HEK293 (cell line): ENCODE measurements around the gene COPZ1.

Source experiments
- BCL11A ChIP-seq: fragments of 450-650 bp; formaldehyde crosslinking; IDR thresholded peaks from 2 replicates; pipeline ENCODE4 v1.5.1; 2016; ENCODE audit warnings: low read depth, missing biosample characterization, missing genetic modification characterization
- EGR2 ChIP-seq: fragments of 450-650 bp; formaldehyde crosslinking; IDR thresholded peaks from 2 replicates; pipeline ENCODE4 v1.5.1; 2016; ENCODE audit warnings: low read depth, missing biosample characterization, missing genetic modification characterization
- GLI4 ChIP-seq: fragments of 450-650 bp; formaldehyde crosslinking; IDR thresholded peaks from 2 replicates; pipeline ENCODE4 v1.5.1; 2016; ENCODE audit warnings: missing biosample characterization, missing genetic modification characterization
- MEIS1 ChIP-seq: sonication (generic); formaldehyde crosslinking; IDR thresholded peaks from 2 replicates; pipeline ENCODE4 v1.8.1; 2022; ENCODE audit warnings: missing genetic modification reagents, mild to moderate bottlenecking, borderline replicate concordance
- OVOL3 ChIP-seq: fragments of 450-650 bp; formaldehyde crosslinking; IDR thresholded peaks from 2 replicates; pipeline ENCODE4 v1.5.1; 2016; ENCODE audit warnings: missing biosample characterization, missing genetic modification characterization
- SP3 ChIP-seq: fragments of 450-650 bp; formaldehyde crosslinking; IDR thresholded peaks from 2 replicates; pipeline ENCODE4 v1.5.1; 2016; ENCODE audit warnings: missing biosample characterization, missing genetic modification characterization
- YY2 ChIP-seq: fragments of 450-650 bp; formaldehyde crosslinking; IDR thresholded peaks from 2 replicates; pipeline ENCODE4 v1.5.1; 2016; ENCODE audit warnings: missing biosample characterization, missing genetic modification characterization
- ZBTB21 ChIP-seq: fragments of 450-650 bp; formaldehyde crosslinking; IDR thresholded peaks from 2 replicates; pipeline ENCODE4 v1.5.1; 2017; ENCODE audit warnings: missing biosample characterization, missing genetic modification characterization
- ZFHX2 ChIP-seq: fragments of 450-650 bp; formaldehyde crosslinking; conservative IDR thresholded peaks from 2 replicates; pipeline ENCODE4 v1.5.1; 2016; ENCODE audit warnings: missing biosample characterization, missing genetic modification characterization
- ZFP37 ChIP-seq: fragments of 450-650 bp; formaldehyde crosslinking; IDR thresholded peaks from 2 replicates; pipeline ENCODE4 v1.5.1; 2016; ENCODE audit warnings: missing biosample characterization, missing genetic modification characterization
- ZFP69B ChIP-seq: fragments of 450-650 bp; formaldehyde crosslinking; IDR thresholded peaks from 2 replicates; pipeline ENCODE4 v1.5.1; 2016; ENCODE audit warnings: missing biosample characterization, missing genetic modification characterization
- ZNF114 ChIP-seq: fragments of 450-650 bp; formaldehyde crosslinking; IDR thresholded peaks from 2 replicates; pipeline ENCODE4 v1.5.0; 2017; ENCODE audit warnings: missing biosample characterization, missing genetic modification characterization
- ZNF132 ChIP-seq: fragments of 450-650 bp; formaldehyde crosslinking; IDR thresholded peaks from 2 replicates; pipeline ENCODE4 v1.5.1; 2017; ENCODE audit warnings: missing biosample characterization, missing genetic modification characterization, borderline replicate concordance
- ZNF175 ChIP-seq: fragments of 450-650 bp; formaldehyde crosslinking; IDR thresholded peaks from 2 replicates; pipeline ENCODE4 v1.5.1; 2016; ENCODE audit warnings: missing biosample characterization, missing genetic modification characterization
- ZNF2 ChIP-seq: fragments of 450-650 bp; formaldehyde crosslinking; IDR thresholded peaks from 2 replicates; pipeline ENCODE4 v1.5.1; 2016; ENCODE audit warnings: missing biosample characterization, missing genetic modification characterization
- ZNF324 ChIP-seq: fragments of 450-650 bp; formaldehyde crosslinking; IDR thresholded peaks from 2 replicates; pipeline ENCODE4 v1.5.1; 2016; ENCODE audit warnings: missing biosample characterization, missing genetic modification characterization
- ZNF335 ChIP-seq: fragments of 450-650 bp; formaldehyde crosslinking; conservative IDR thresholded peaks from 2 replicates; pipeline ENCODE4 v1.5.1; 2016; ENCODE audit warnings: missing biosample characterization, missing genetic modification characterization
- ZNF37A ChIP-seq: fragments of 450-650 bp; IDR thresholded peaks from 2 replicates; pipeline ENCODE4 v1.5.1; 2018; ENCODE audit warnings: missing biosample characterization, missing genetic modification characterization
- ZNF394 ChIP-seq: fragments of 450-650 bp; formaldehyde crosslinking; IDR thresholded peaks from 2 replicates; pipeline ENCODE4 v1.5.1; 2016; ENCODE audit warnings: missing biosample characterization, missing genetic modification characterization, mild to moderate bottlenecking, moderate library complexity, borderline replicate concordance
- ZNF404 ChIP-seq: fragments of 450-650 bp; formaldehyde crosslinking; IDR thresholded peaks from 2 replicates; pipeline ENCODE4 v1.5.1; 2017; ENCODE audit warnings: missing biosample characterization, missing genetic modification characterization
- ZNF571 ChIP-seq: fragments of 450-650 bp; formaldehyde crosslinking; IDR thresholded peaks from 2 replicates; pipeline ENCODE4 v1.5.0; 2017; ENCODE audit warnings: missing biosample characterization, missing genetic modification characterization
- ZNF624 ChIP-seq: fragments of 450-650 bp; formaldehyde crosslinking; IDR thresholded peaks from 2 replicates; pipeline ENCODE4 v1.5.1; 2017; ENCODE audit warnings: missing biosample characterization, missing genetic modification characterization
- ZNF626 ChIP-seq: fragments of 450-650 bp; sonication (Bioruptor Pico); formaldehyde crosslinking; IDR thresholded peaks from 2 replicates; pipeline ENCODE4 v1.5.1; 2018; ENCODE audit warnings: missing biosample characterization, missing genetic modification characterization, inconsistent platforms
- ZNF670 ChIP-seq: fragments of 450-650 bp; formaldehyde crosslinking; IDR thresholded peaks from 2 replicates; pipeline ENCODE4 v1.5.1; 2016; ENCODE audit warnings: missing biosample characterization, missing genetic modification characterization, low read depth
- ZNF747 ChIP-seq: fragments of 450-650 bp; formaldehyde crosslinking; IDR thresholded peaks from 2 replicates; pipeline ENCODE4 v1.5.1; 2016; ENCODE audit warnings: missing biosample characterization, missing genetic modification characterization
- ZNF76 ChIP-seq: fragments of 450-650 bp; formaldehyde crosslinking; IDR thresholded peaks from 2 replicates; pipeline ENCODE4; 2016; ENCODE audit warnings: low read depth, missing biosample characterization, missing genetic modification characterization, borderline replicate concordance
- ZSCAN16 ChIP-seq: fragments of 450-650 bp; formaldehyde crosslinking; IDR thresholded peaks from 2 replicates; pipeline ENCODE4 v1.5.1; 2016; ENCODE audit warnings: missing biosample characterization, missing genetic modification characterization
- TF ChIP-seq, protein P1 (sequence below): fragments of 450-650 bp; formaldehyde crosslinking; IDR thresholded peaks from 2 replicates; pipeline ENCODE4 v1.5.1; 2016; ENCODE audit warnings: missing biosample characterization, missing genetic modification characterization, low read depth
- TF ChIP-seq, protein P2 (sequence below): sonication (generic); formaldehyde crosslinking; IDR thresholded peaks from 2 replicates; pipeline ENCODE4 v1.8.1; 2022; ENCODE audit warnings: mild to moderate bottlenecking, moderate library complexity, missing genetic modification reagents
- TF ChIP-seq, protein P3 (sequence below): fragments of 450-650 bp; formaldehyde crosslinking; IDR thresholded peaks from 2 replicates; pipeline ENCODE4 v1.5.0; 2017; ENCODE audit warnings: missing biosample characterization, missing genetic modification characterization, borderline replicate concordance
- TF ChIP-seq, protein P4 (sequence below): fragments of 450-650 bp; formaldehyde crosslinking; IDR thresholded peaks from 2 replicates; pipeline ENCODE4 v1.5.1; 2016; ENCODE audit warnings: missing biosample characterization, missing genetic modification characterization
- TF ChIP-seq, protein P5 (sequence below): fragments of 450-650 bp; formaldehyde crosslinking; IDR thresholded peaks from 2 replicates; pipeline ENCODE4 v1.5.1; 2017; ENCODE audit warnings: missing biosample characterization, missing genetic modification characterization

The COPZ1 gene

DNA sequence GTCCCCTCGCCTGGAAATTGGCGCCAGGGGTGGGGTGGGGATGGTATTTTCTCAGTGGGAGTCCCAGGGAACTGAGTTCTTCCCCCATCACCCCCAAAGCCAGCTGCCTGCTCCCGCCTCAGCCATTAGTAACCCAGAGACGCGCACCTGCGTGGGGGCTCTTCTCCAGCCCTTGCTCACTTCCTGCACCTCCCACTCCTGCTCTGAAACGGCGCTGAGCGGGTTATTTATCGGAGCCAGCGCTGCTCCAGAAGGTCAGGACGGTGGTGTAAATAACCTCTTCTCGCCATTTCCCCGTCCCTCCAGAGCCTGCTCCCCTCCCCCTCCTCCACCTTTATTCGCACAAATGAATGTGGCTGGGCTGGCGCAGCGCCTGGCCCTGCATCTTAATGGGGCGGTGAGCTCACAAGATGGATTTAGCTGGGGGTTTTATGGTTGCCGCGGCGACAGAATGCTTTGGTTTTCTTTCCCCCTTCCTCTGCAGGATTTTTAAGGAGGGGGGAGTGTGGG, 27.1 kb downstream of the COPZ1 start (continued):
- no peak for TF ChIP-seq ZNF37A
- no peak for TF ChIP-seq ZNF76 (tag by site-specific recombination)
- no peak for TF ChIP-seq SP3 (tag by site-specific recombination)
- TF ChIP-seq ZNF404 (tag by site-specific recombination), result no peak
- peak; percentile 93 for TF ChIP-seq ZFHX2 (tag by site-specific recombination)
- TF ChIP-seq ZNF747 (tag by site-specific recombination), result no peak
- no peak for TF ChIP-seq GLI4 (tag by site-specific recombination)
- 0 out of 2 replicates have a peak, but pooled peaks have one; percentile 28 for TF ChIP-seq YY2 (tag by site-specific recombination)
- TF ChIP-seq, protein P1, sequence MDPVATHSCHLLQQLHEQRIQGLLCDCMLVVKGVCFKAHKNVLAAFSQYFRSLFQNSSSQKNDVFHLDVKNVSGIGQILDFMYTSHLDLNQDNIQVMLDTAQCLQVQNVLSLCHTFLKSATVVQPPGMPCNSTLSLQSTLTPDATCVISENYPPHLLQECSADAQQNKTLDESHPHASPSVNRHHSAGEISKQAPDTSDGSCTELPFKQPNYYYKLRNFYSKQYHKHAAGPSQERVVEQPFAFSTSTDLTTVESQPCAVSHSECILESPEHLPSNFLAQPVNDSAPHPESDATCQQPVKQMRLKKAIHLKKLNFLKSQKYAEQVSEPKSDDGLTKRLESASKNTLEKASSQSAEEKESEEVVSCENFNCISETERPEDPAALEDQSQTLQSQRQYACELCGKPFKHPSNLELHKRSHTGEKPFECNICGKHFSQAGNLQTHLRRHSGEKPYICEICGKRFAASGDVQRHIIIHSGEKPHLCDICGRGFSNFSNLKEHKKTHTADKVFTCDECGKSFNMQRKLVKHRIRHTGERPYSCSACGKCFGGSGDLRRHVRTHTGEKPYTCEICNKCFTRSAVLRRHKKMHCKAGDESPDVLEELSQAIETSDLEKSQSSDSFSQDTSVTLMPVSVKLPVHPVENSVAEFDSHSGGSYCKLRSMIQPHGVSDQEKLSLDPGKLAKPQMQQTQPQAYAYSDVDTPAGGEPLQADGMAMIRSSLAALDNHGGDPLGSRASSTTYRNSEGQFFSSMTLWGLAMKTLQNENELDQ, result no peak
- no peak for TF ChIP-seq ZNF571 (tag by site-specific recombination)
- 0 out of 2 replicates have a peak, but pooled peaks have one; percentile 27 for TF ChIP-seq ZFP37 (tag by site-specific recombination)
- no peak; the same call in 1 of the 2 replicates for TF ChIP-seq ZNF335
- TF ChIP-seq, protein P2, sequence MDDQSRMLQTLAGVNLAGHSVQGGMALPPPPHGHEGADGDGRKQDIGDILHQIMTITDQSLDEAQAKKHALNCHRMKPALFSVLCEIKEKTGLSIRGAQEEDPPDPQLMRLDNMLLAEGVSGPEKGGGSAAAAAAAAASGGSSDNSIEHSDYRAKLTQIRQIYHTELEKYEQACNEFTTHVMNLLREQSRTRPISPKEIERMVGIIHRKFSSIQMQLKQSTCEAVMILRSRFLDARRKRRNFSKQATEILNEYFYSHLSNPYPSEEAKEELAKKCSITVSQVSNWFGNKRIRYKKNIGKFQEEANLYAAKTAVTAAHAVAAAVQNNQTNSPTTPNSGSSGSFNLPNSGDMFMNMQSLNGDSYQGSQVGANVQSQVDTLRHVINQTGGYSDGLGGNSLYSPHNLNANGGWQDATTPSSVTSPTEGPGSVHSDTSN (CRISPR knock-in tag), result no peak
- TF ChIP-seq, protein P3, sequence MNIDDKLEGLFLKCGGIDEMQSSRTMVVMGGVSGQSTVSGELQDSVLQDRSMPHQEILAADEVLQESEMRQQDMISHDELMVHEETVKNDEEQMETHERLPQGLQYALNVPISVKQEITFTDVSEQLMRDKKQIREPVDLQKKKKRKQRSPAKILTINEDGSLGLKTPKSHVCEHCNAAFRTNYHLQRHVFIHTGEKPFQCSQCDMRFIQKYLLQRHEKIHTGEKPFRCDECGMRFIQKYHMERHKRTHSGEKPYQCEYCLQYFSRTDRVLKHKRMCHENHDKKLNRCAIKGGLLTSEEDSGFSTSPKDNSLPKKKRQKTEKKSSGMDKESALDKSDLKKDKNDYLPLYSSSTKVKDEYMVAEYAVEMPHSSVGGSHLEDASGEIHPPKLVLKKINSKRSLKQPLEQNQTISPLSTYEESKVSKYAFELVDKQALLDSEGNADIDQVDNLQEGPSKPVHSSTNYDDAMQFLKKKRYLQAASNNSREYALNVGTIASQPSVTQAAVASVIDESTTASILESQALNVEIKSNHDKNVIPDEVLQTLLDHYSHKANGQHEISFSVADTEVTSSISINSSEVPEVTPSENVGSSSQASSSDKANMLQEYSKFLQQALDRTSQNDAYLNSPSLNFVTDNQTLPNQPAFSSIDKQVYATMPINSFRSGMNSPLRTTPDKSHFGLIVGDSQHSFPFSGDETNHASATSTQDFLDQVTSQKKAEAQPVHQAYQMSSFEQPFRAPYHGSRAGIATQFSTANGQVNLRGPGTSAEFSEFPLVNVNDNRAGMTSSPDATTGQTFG (tag by site-specific recombination), result no peak
- TF ChIP-seq, protein P4, sequence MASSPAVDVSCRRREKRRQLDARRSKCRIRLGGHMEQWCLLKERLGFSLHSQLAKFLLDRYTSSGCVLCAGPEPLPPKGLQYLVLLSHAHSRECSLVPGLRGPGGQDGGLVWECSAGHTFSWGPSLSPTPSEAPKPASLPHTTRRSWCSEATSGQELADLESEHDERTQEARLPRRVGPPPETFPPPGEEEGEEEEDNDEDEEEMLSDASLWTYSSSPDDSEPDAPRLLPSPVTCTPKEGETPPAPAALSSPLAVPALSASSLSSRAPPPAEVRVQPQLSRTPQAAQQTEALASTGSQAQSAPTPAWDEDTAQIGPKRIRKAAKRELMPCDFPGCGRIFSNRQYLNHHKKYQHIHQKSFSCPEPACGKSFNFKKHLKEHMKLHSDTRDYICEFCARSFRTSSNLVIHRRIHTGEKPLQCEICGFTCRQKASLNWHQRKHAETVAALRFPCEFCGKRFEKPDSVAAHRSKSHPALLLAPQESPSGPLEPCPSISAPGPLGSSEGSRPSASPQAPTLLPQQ (tag by site-specific recombination), result 0 out of 2 replicates have a peak, but pooled peaks have one; percentile 51
- TF ChIP-seq OVOL3, result no peak
- no peak for TF ChIP-seq ZNF626
- TF ChIP-seq ZNF324 (tag by site-specific recombination), result no peak; the same call in 1 of the 2 replicates
- TF ChIP-seq, protein P5, sequence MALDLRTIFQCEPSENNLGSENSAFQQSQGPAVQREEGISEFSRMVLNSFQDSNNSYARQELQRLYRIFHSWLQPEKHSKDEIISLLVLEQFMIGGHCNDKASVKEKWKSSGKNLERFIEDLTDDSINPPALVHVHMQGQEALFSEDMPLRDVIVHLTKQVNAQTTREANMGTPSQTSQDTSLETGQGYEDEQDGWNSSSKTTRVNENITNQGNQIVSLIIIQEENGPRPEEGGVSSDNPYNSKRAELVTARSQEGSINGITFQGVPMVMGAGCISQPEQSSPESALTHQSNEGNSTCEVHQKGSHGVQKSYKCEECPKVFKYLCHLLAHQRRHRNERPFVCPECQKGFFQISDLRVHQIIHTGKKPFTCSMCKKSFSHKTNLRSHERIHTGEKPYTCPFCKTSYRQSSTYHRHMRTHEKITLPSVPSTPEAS (tag by site-specific recombination), result no peak
- TF ChIP-seq EGR2, result peak; percentile 91
- 0 out of 2 replicates have a peak, but pooled peaks have one; percentile 16 for TF ChIP-seq BCL11A (tag by site-specific recombination)
- no peak for TF ChIP-seq ZFP69B (tag by site-specific recombination)
- TF ChIP-seq ZBTB21 (tag by site-specific recombination), result no peak
- no peak for TF ChIP-seq ZNF624 (tag by site-specific recombination)
- TF ChIP-seq ZNF114 (tag by site-specific recombination), result no peak
- no peak for TF ChIP-seq ZSCAN16 (tag by site-specific recombination)
- no peak for TF ChIP-seq ZNF175
- 0 out of 2 replicates have a peak, but pooled peaks have one; percentile 17 for TF ChIP-seq ZNF2 (tag by site-specific recombination)
- no peak for TF ChIP-seq ZNF670
- no peak for TF ChIP-seq ZNF394 (tag by site-specific recombination)
- no peak for TF ChIP-seq ZNF132
- no peak for TF ChIP-seq MEIS1 (CRISPR knock-in tag)
